GM23338 (cell line): ENCODE measurements around the gene TRPC4AP. TPM values are rescaled to one million over a fixed set of nuclear protein-coding genes. Genes with fewer than 3 reads are reported as not detected.
A peak's percentile ranks its signal among the peaks of the same experiment; 100 is the strongest.

ENCODE experiments used
- ATAC-seq: fragments of 200-7000 bp; cut with Tn5 transposase; 3 replicates; pipeline ENCODE4 v1.9.1; 2020
- DNase-seq: peaks from one replicate; pipeline ENCODE4 v3.0.0-alpha.2; 2015; ENCODE audit warnings: low spot score
- H2AFZ ChIP-seq: fragments of 200-600 bp; sonication (generic); 2 replicates; pipeline ENCODE4 v1.8.0; 2016; ENCODE audit warnings: antibody characterized with exemption, mild to moderate bottlenecking, moderate library complexity
- H3F3A ChIP-seq: fragments of 200-600 bp; sonication (generic); replicated peaks from 2 replicates; pipeline ENCODE4 v1.8.0; 2017; ENCODE audit warnings: antibody characterized with exemption, mixed run types, low read depth
- H3K27ac ChIP-seq: fragments of 200-600 bp; sonication (generic); 2 replicates; pipeline ENCODE4 v1.6.1; 2016; ENCODE audit warnings: low read depth
- H3K27me3 ChIP-seq: fragments of 200-600 bp; sonication (generic); 2 replicates; pipeline ENCODE4 v1.8.0; 2016; ENCODE audit warnings: mild to moderate bottlenecking, mixed run types, moderate library complexity; ENCODE audit not compliant: insufficient read depth
- H3K36me3 ChIP-seq: fragments of 200-600 bp; sonication (generic); 2 replicates; pipeline ENCODE4 v1.8.0; 2016; ENCODE audit warnings: mild to moderate bottlenecking; ENCODE audit not compliant: insufficient read depth
- H3K4me1 ChIP-seq: fragments of 200-600 bp; sonication (generic); 2 replicates; pipeline ENCODE4 v1.8.0; 2016; ENCODE audit warnings: mild to moderate bottlenecking, moderate library complexity; ENCODE audit not compliant: insufficient read depth
- H3K4me2 ChIP-seq: fragments of 200-600 bp; sonication (generic); 2 replicates; pipeline ENCODE4 v1.7.1; 2017; ENCODE audit warnings: mixed run types
- H3K4me3 ChIP-seq: fragments of 200-600 bp; sonication (generic); 2 replicates; pipeline ENCODE4 v1.6.1; 2016; ENCODE audit warnings: mixed run types
- H3K79me2 ChIP-seq: fragments of 200-600 bp; sonication (generic); replicated peaks from 2 replicates; pipeline ENCODE4 v1.8.0; 2017; ENCODE audit warnings: mild to moderate bottlenecking; ENCODE audit not compliant: insufficient read depth
- H3K9me2 ChIP-seq: fragments of 200-600 bp; sonication (generic); 2 replicates; pipeline ENCODE4 v1.8.0; 2017; ENCODE audit not compliant: insufficient read depth
- H4K20me1 ChIP-seq: fragments of 200-600 bp; sonication (generic); replicated peaks from 2 replicates; pipeline ENCODE4 v1.8.0; 2017; ENCODE audit warnings: mild to moderate bottlenecking; ENCODE audit not compliant: insufficient read depth
- H3K27ac Mint-ChIP-seq: 2 replicates; pipeline ENCODE4 v1.8.0; 2020; ENCODE audit warnings: inconsistent platforms, mild to moderate bottlenecking, moderate library complexity, mixed read lengths
- H3K27me3 Mint-ChIP-seq: 3 replicates; pipeline ENCODE4 v1.8.0; 2022; ENCODE audit warnings: low read depth, mild to moderate bottlenecking, moderate library complexity, mixed read lengths, inconsistent platforms; ENCODE audit not compliant: insufficient read depth, poor library complexity
- H3K36me3 Mint-ChIP-seq: 3 replicates; pipeline ENCODE4 v1.8.0; 2021; ENCODE audit warnings: low read depth, mild to moderate bottlenecking, inconsistent platforms, moderate library complexity, mixed read lengths
- H3K4me1 Mint-ChIP-seq: 3 replicates; pipeline ENCODE4 v1.8.0; 2020; ENCODE audit warnings: mild to moderate bottlenecking, inconsistent platforms, mixed read lengths
- H3K4me3 Mint-ChIP-seq: 3 replicates; pipeline ENCODE4 v1.8.0; 2021; ENCODE audit warnings: moderate library complexity, mild to moderate bottlenecking, inconsistent platforms, mixed read lengths
- H3K9me3 Mint-ChIP-seq: 3 replicates; pipeline ENCODE4 v1.8.0; 2020; ENCODE audit warnings: moderate library complexity, mild to moderate bottlenecking, inconsistent platforms, mixed read lengths
- CREB1 ChIP-seq: fragments of 250-450 bp; sonication (Bioruptor Pico); IDR thresholded peaks from 2 replicates; pipeline ENCODE4 v1.5.0; 2020; ENCODE audit warnings: low read depth, mild to moderate bottlenecking, moderate library complexity
- EZH2 ChIP-seq: fragments of 200-600 bp; sonication (generic); IDR thresholded peaks from one replicate; pipeline ENCODE4 v1.8.0; 2017; ENCODE audit warnings: antibody characterized with exemption, mild to moderate bottlenecking, low read depth; ENCODE audit not compliant: unreplicated experiment
- EZH2phosphoT487 ChIP-seq: fragments of 200-600 bp; sonication (generic); IDR thresholded peaks from one replicate; pipeline ENCODE4 v1.8.1; 2018; ENCODE audit warnings: antibody characterized with exemption; ENCODE audit not compliant: unreplicated experiment
- JUNB ChIP-seq: IDR thresholded peaks from one replicate; pipeline ENCODE4 v1.6.1; 2016; ENCODE audit warnings: antibody characterized with exemption; ENCODE audit not compliant: unreplicated experiment
- NANOG ChIP-seq: IDR thresholded peaks from 2 replicates; pipeline ENCODE4 v1.6.1; 2016; ENCODE audit warnings: antibody characterized with exemption, borderline replicate concordance
- POLR2AphosphoS5 ChIP-seq: IDR thresholded peaks from 2 replicates; pipeline ENCODE4 v1.6.1; 2016; ENCODE audit warnings: antibody characterized with exemption, low read depth
- REST ChIP-seq: IDR thresholded peaks from one replicate; pipeline ENCODE4 v1.6.1; 2018; ENCODE audit warnings: antibody characterized with exemption; ENCODE audit not compliant: unreplicated experiment
- STAT1 ChIP-seq: IDR thresholded peaks from one replicate; pipeline ENCODE4 v1.6.1; 2016; ENCODE audit warnings: antibody characterized with exemption; ENCODE audit not compliant: unreplicated experiment
- ZNF114 ChIP-seq: fragments of 250-450 bp; sonication (Bioruptor Pico); IDR thresholded peaks from 2 replicates; pipeline ENCODE4 v1.5.0; 2020; ENCODE audit warnings: mild to moderate bottlenecking, moderate library complexity
- ZNF331 ChIP-seq: fragments of 250-450 bp; sonication (Bioruptor Pico); IDR thresholded peaks from 2 replicates; pipeline ENCODE4 v1.5.0; 2020; ENCODE audit warnings: low read depth, mild to moderate bottlenecking, moderate library complexity
- ZNF462 ChIP-seq: fragments of 250-450 bp; sonication (Bioruptor Pico); IDR thresholded peaks from 2 replicates; pipeline ENCODE4 v1.5.0; 2020; ENCODE audit warnings: mild to moderate bottlenecking, moderate library complexity
- polyA plus RNA-seq: library from polyadenylated mRNA; unstranded; fragments of >200 nt; fragmentation: Nextera tagmentation; extraction: Ambion mirVana; gene quantifications from 2 replicates; pipeline ENCODE4 v1.2.1, GENCODE V29; 2016
- total RNA-seq: library from RNA; depleted of rRNA; stranded (reverse); fragments of >200 nt; shearing (Covaris generic); gene quantifications from 2 replicates; pipeline ENCODE4 v1.2.3, GENCODE V29; 2014
- TF ChIP-seq, protein P1 (sequence below): IDR thresholded peaks from 2 replicates; pipeline ENCODE4 v1.6.1; 2016; ENCODE audit warnings: antibody characterized with exemption

TRPC4AP gene
- total and polyA plus RNA-seq, 2 experiments from 2014 or later = 48.8 to 89.5 TPM

- TF ChIP-seq ZNF462 (CRISPR knock-in tag) (no peak), CREB1 (CRISPR knock-in tag) (no peak), STAT1 (no peak), ZNF114 (CRISPR knock-in tag) (no peak), ZNF331 (CRISPR knock-in tag) (no peak)
- TF ChIP-seq, protein P1, sequence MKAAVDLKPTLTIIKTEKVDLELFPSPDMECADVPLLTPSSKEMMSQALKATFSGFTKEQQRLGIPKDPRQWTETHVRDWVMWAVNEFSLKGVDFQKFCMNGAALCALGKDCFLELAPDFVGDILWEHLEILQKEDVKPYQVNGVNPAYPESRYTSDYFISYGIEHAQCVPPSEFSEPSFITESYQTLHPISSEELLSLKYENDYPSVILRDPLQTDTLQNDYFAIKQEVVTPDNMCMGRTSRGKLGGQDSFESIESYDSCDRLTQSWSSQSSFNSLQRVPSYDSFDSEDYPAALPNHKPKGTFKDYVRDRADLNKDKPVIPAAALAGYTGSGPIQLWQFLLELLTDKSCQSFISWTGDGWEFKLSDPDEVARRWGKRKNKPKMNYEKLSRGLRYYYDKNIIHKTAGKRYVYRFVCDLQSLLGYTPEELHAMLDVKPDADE = no peak
These were observed 27.4 kb downstream of the TRPC4AP start (continued) for GRCh38 chr20:35065181-35065580.

- peaks cover 18% of the 10 kb centered on the region for H4K20me1 ChIP-seq
- H2AFZ ChIP-seq = no peak overlapping the region
- no peak overlapping the region for H3K4me2 ChIP-seq
- H3K79me2 ChIP-seq = peaks cover 98% of the 10 kb centered on the region
- ATAC-seq = no peak
- no peaks in the 10 kb centered on the region for H3K9me3 Mint-ChIP-seq
- no peak overlapping the region for H3K27ac Mint-ChIP-seq
- peak overlapping the region; percentile 41; the same call in 1 of the 2 replicates for H3K27ac ChIP-seq
- no peak overlapping the region for H3K4me3 ChIP-seq
- no peak overlapping the region for H3K4me3 Mint-ChIP-seq
- H3K4me1 Mint-ChIP-seq = peaks cover 26% of the 10 kb centered on the region
- no peaks in the 10 kb centered on the region for H3F3A ChIP-seq
- no peak for DNase-seq
- peaks cover 1% of the 10 kb centered on the region for H3K27me3 Mint-ChIP-seq
- 0 out of 2 replicates have a peak, but pooled peaks cover 6% of the 10 kb centered on the region for H3K36me3 ChIP-seq
- H3K4me1 ChIP-seq = peaks cover 15% of the 10 kb centered on the region
- peaks cover 3% of the 10 kb centered on the region; the same call in 1 of the 3 replicates for H3K36me3 Mint-ChIP-seq
- no peaks in the 10 kb centered on the region for H3K9me2 ChIP-seq
- H3K27me3 ChIP-seq = no peaks in the 10 kb centered on the region
- TF ChIP-seq EZH2phosphoT487 (no peak), POLR2AphosphoS5 (no peak), ZNF331 (CRISPR knock-in tag) (no peak), EZH2 (no peak), REST (no peak), STAT1 (no peak), ZNF114 (CRISPR knock-in tag) (no peak), NANOG (no peak), JUNB (no peak)
- TF ChIP-seq, protein P1 = no peak
These were observed 29.4 kb downstream of the TRPC4AP start for GRCh38 chr20:35063168-35063567.
